Endodermal cell (in vitro differentiated cells): ENCODE data around the gene CPLANE1. TPM values are rescaled to one million over a fixed set of nuclear protein-coding genes. Genes with fewer than 3 reads are reported as not detected.

Source experiments
- DNase-seq: peaks from one replicate; pipeline ENCODE4 v3.0.0-alpha.2; 2017
- H3K27ac ChIP-seq: 2 replicates; pipeline ENCODE4 v1.5.1; 2013; ENCODE audit warnings: mild to moderate bottlenecking, low read depth, low read length, moderate library complexity
- H3K27me3 ChIP-seq: 2 replicates; pipeline ENCODE4 v1.6.1; 2013; ENCODE audit warnings: mild to moderate bottlenecking, low read length, moderate library complexity; ENCODE audit not compliant: insufficient read depth, control insufficient read depth, poor library complexity, severe bottlenecking
- H3K36me3 ChIP-seq: 2 replicates; pipeline ENCODE4 v1.7.0; 2013; ENCODE audit warnings: mild to moderate bottlenecking, low read length, moderate library complexity; ENCODE audit not compliant: control insufficient read depth, insufficient read depth
- H3K4me1 ChIP-seq: one replicate; pipeline ENCODE4 v1.7.0; 2013; ENCODE audit warnings: low read length; ENCODE audit not compliant: control insufficient read depth, insufficient read depth
- H3K4me3 ChIP-seq: 2 replicates; pipeline ENCODE4 v1.5.1; 2013; ENCODE audit warnings: mild to moderate bottlenecking, low read length, moderate library complexity
- H3K9ac ChIP-seq: 2 replicates; pipeline ENCODE4 v1.6.1; 2013; ENCODE audit warnings: mild to moderate bottlenecking, low read length, moderate library complexity; ENCODE audit not compliant: poor library complexity, severe bottlenecking; ENCODE audit errors: extremely low read depth
- H3K9me3 ChIP-seq: 2 replicates; pipeline ENCODE4 v1.6.1; 2013; ENCODE audit warnings: mild to moderate bottlenecking, low read length, moderate library complexity; ENCODE audit not compliant: control insufficient read depth
- H3K27ac Mint-ChIP-seq: 2 replicates; pipeline ENCODE4 v1.8.0; 2020; ENCODE audit warnings: mixed read lengths
- H3K27me3 Mint-ChIP-seq: 2 replicates; pipeline ENCODE4 v1.8.0; 2021; ENCODE audit warnings: mild to moderate bottlenecking, mixed read lengths; ENCODE audit not compliant: insufficient read depth
- H3K36me3 Mint-ChIP-seq: 2 replicates; pipeline ENCODE4 v1.8.0; 2020; ENCODE audit warnings: low read depth, mixed read lengths
- H3K4me1 Mint-ChIP-seq: 2 replicates; pipeline ENCODE4 v1.8.0; 2020; ENCODE audit warnings: mixed read lengths
- H3K4me3 Mint-ChIP-seq: 2 replicates; pipeline ENCODE4 v1.8.0; 2020; ENCODE audit warnings: mild to moderate bottlenecking, moderate library complexity, mixed read lengths
- H3K9me3 Mint-ChIP-seq: 2 replicates; pipeline ENCODE4 v1.8.0; 2020; ENCODE audit warnings: mild to moderate bottlenecking, mixed read lengths
- CTCF ChIP-seq: fragments of 200-600 bp; sonication (generic); conservative IDR thresholded peaks from 2 replicates; pipeline ENCODE4 v1.5.0; 2021; ENCODE audit warnings: antibody characterized with exemption, mild to moderate bottlenecking
- WGBS, 2 experiments: methylation state at CpG; one replicate each; pipeline versions ENCODE4 v1.1.5 to v1.1.7; 2013; ENCODE audit warnings: missing lambda C conversion rate in 2 of 2, mixed read lengths in 1 of 2; ENCODE audit not compliant: insufficient coverage in 1 of 2, insufficient read length in 1 of 2; 5-methylcytosine and 5-hydroxymethylcytosine counted together
- total RNA-seq, 2 donors: library from RNA; stranded (reverse); fragmentation: NEBNext Ultra II Directional in 1 of 2; extraction: Animal tissue kit (Norgen Biotek cat#: 25700) in 1 of 2; gene quantifications; 2 replicates in 1 of 2; 3 replicates in 1 of 2; pipeline ENCODE4 v1.2.1, GENCODE V29; 2021

Gene CPLANE1
- total RNA-seq, 2 donors from 2014 or later: 17.2 to 22.8 TPM

GRCh38 chr5:37217976-37218375, 31.2 kb downstream of the CPLANE1 start:
- Histone ChIP-seq H3K27ac (no peak overlapping the region), H3K4me3 (no peak overlapping the region), H3K9ac (no peak overlapping the region), H3K4me1 (no peaks in the 10 kb centered on the region), H3K27me3 (no peaks in the 10 kb centered on the region), H3K36me3 (peaks cover 60% of the 10 kb centered on the region), H3K9me3 (no peaks in the 10 kb centered on the region)
- no peaks in the 10 kb centered on the region for H3K27me3 Mint-ChIP-seq
- no peak for DNase-seq
- TF ChIP-seq CTCF: no peak
- H3K27ac Mint-ChIP-seq: no peak overlapping the region
- H3K36me3 Mint-ChIP-seq: peaks cover 28% of the 10 kb centered on the region
- peaks cover 5% of the 10 kb centered on the region for H3K4me1 Mint-ChIP-seq
- no peaks in the 10 kb centered on the region for H3K9me3 Mint-ChIP-seq
- 94% methylated on average over 1 of the region's 1 CpG; no CpG with 5 or more reads in 1 of the 2 experiments for WGBS, 2 experiments
- H3K4me3 Mint-ChIP-seq: no peak overlapping the region

- no peak for DNase-seq
- no peaks in the 10 kb centered on the region for H3K4me1 ChIP-seq
- TF ChIP-seq CTCF: no peak
- Mint-ChIP-seq H3K27ac (no peak overlapping the region), H3K27me3 (no peaks in the 10 kb centered on the region), H3K36me3 (peaks cover 31% of the 10 kb centered on the region), H3K9me3 (no peaks in the 10 kb centered on the region), H3K4me3 (no peak overlapping the region), H3K4me1 (no peaks in the 10 kb centered on the region)
- H3K9ac ChIP-seq: no peak overlapping the region
- peaks cover 56% of the 10 kb centered on the region for H3K36me3 ChIP-seq
- H3K27me3 ChIP-seq: no peaks in the 10 kb centered on the region
- WGBS, 2 experiments: 88% methylated on average over 1 of the region's 1 CpG; no CpG with 5 or more reads in 1 of the 2 experiments
- H3K4me3 ChIP-seq: no peak overlapping the region
- H3K9me3 ChIP-seq: no peaks in the 10 kb centered on the region
- no peak overlapping the region for H3K27ac ChIP-seq
Measured at GRCh38 chr5:37214550-37214949, 34.6 kb downstream of the CPLANE1 start.

- no peaks in the 10 kb centered on the region for H3K27me3 Mint-ChIP-seq
- no peak overlapping the region for H3K27ac Mint-ChIP-seq
- peaks cover 67% of the 10 kb centered on the region for H3K36me3 ChIP-seq
- no peaks in the 10 kb centered on the region for H3K9me3 Mint-ChIP-seq
- H3K4me3 Mint-ChIP-seq: no peak overlapping the region
- no peaks in the 10 kb centered on the region for H3K27me3 ChIP-seq
- H3K9ac ChIP-seq: no peak overlapping the region
- WGBS, 2 experiments: 90 to 100% methylated on average over 3 of the region's 3 CpGs
- H3K9me3 ChIP-seq: no peaks in the 10 kb centered on the region
- H3K4me3 ChIP-seq: no peak overlapping the region
- peak; percentile 47 for TF ChIP-seq CTCF
- no peaks in the 10 kb centered on the region for H3K4me1 Mint-ChIP-seq
- no peak overlapping the region for H3K27ac ChIP-seq
- DNase-seq: no peak
- peaks cover 37% of the 10 kb centered on the region for H3K36me3 Mint-ChIP-seq
- H3K4me1 ChIP-seq: no peaks in the 10 kb centered on the region
Measured at GRCh38 chr5:37212096-37212495, 37.1 kb downstream of the CPLANE1 start.
